Left ventricle myocardium inferior (tissue), 1 donor: Measurements from ENCODE around the gene ATRN. TPM values are rescaled to one million over a fixed set of nuclear protein-coding genes. Genes with fewer than 3 reads are reported as not detected.

Experiments
- DNase-seq: peaks from one replicate; pipeline ENCODE4 v3.0.0-alpha.2; 2020
- H3K27ac ChIP-seq: fragments of 200-600 bp; replicated peaks from 2 replicates; pipeline ENCODE4 v1.8.0; 2021
- H3K27me3 ChIP-seq: fragments of 200-600 bp; 2 replicates; pipeline ENCODE4 v1.8.0; 2021; ENCODE audit warnings: low read depth
- H3K36me3 ChIP-seq: fragments of 200-600 bp; 2 replicates; pipeline ENCODE4 v1.8.0; 2021
- H3K4me1 ChIP-seq: fragments of 200-600 bp; 2 replicates; pipeline ENCODE4 v1.8.0; 2021
- H3K4me3 ChIP-seq: fragments of 200-600 bp; 2 replicates; pipeline ENCODE4 v1.8.0; 2021; ENCODE audit warnings: mild to moderate bottlenecking, moderate library complexity
- H3K9me3 ChIP-seq: fragments of 200-600 bp; replicated peaks from 2 replicates; pipeline ENCODE4 v1.8.0; 2021
- CTCF ChIP-seq: fragments of 200-600 bp; IDR thresholded peaks from 2 replicates; pipeline ENCODE4 v1.8.0; 2021; ENCODE audit warnings: antibody characterized with exemption, mild to moderate bottlenecking, borderline replicate concordance
- intact Hi-C: fragments of 100-400 bp; cut with micrococcal nuclease; formaldehyde crosslinking; loops from one replicate; pipeline ENCODE4 v1.11.0; 2022
- total RNA-seq: library from RNA; stranded (reverse); fragmentation: NEBNext Ultra II Directional; extraction: Animal tissue kit (Norgen Biotek cat#: 25700); gene quantifications from one replicate; pipeline ENCODE4 v1.2.1, GENCODE V29; 2021
- donor health status: DM: no; HTN: yes; CAD: no; lungs with severe emphysema.

ATRN gene
- total RNA-seq, 1 donor from 2014 or later, result 32.4 TPM

GRCh38 chr20:3449319-3449718, 21.5 kb upstream of the ATRN start:
- no peaks in the 10 kb centered on the region for H3K27me3 ChIP-seq
- DNase-seq, result no peak
- H3K4me1 ChIP-seq, result no peaks in the 10 kb centered on the region
- no peaks in the 10 kb centered on the region for H3K36me3 ChIP-seq
- no peaks in the 10 kb centered on the region for H3K9me3 ChIP-seq
- no peak for TF ChIP-seq CTCF
- intact Hi-C loops, result no loop called here
- no peak overlapping the region for H3K27ac ChIP-seq
- H3K4me3 ChIP-seq, result no peak overlapping the region

GRCh38 chr20:3452136-3452535, 18.7 kb upstream of the ATRN start:
- no peak overlapping the region for H3K4me3 ChIP-seq
- H3K4me1 ChIP-seq, result no peaks in the 10 kb centered on the region
- H3K27ac ChIP-seq, result no peak overlapping the region
- TF ChIP-seq CTCF, result no peak
- intact Hi-C loops, result no loop called here
- H3K9me3 ChIP-seq, result no peaks in the 10 kb centered on the region
- no peak for DNase-seq
- H3K36me3 ChIP-seq, result no peaks in the 10 kb centered on the region
- H3K27me3 ChIP-seq, result no peaks in the 10 kb centered on the region

DNA sequence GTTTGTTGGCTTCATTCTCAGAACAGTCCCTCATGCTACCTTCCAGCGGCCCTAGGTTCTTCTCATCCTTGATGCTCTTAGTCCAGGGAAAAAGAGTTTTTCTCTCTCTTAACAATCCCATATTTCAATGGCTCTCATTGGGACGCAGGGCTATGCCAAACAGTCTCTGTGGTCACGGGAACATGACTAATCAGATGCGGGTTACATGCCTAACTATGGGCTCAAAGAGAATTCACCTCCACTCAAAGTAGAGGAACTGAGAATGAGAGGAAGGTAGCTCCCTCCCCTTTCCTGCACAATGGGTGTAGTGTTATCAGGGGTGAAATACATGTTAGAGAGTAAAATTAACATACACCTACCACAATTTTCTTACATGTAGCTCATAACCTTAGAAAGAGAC, 18.1 kb upstream of the ATRN start:
- Histone ChIP-seq H3K27me3 (no peaks in the 10 kb centered on the region), H3K4me3 (no peak overlapping the region), H3K9me3 (no peaks in the 10 kb centered on the region), H3K36me3 (no peaks in the 10 kb centered on the region), H3K4me1 (no peaks in the 10 kb centered on the region), H3K27ac (no peak overlapping the region)
- TF ChIP-seq CTCF, result no peak
- intact Hi-C loops, result no loop called here
- DNase-seq, result no peak

DNA sequence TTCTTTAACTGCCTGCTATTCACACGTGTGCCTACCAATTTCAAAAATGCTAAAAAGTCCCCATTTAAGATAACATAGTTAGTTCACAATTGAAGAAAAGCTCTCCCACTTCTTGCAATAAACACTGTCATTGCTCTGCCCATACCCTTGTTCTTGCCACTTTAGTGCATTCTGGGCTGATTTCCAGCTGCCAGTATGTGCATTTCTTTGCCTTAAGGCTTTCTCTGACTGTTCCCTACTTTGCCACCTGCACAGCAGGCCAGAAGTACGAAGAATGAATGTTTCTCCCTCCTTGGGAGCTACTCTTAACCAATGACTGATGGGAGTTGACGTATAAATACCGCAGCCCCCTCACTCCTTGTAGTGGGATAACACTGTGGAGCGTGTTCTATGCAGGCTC, 16.0 kb upstream of the ATRN start:
- no peaks in the 10 kb centered on the region for H3K36me3 ChIP-seq

DNA sequence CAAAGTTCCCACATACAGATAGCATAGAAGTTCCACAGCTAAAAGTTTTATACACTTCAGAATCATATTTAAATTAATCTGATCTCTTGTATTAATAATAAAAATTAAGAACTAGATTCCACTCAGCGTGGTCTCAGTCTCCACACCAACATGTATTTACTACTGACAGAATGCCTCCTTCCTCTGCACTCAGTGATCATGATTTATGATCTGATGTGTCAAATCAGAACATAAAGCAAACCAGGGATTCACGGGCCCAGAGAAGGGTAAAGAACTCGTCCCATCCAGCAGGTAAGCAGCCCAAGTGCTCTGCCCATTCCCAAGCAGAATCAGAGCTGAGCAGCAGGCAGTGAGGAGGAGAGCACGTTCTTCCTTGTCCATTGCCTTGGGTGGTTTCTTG, 14.2 kb upstream of the ATRN start:
- H3K9me3 ChIP-seq, result no peaks in the 10 kb centered on the region
- H3K36me3 ChIP-seq, result no peaks in the 10 kb centered on the region
- H3K27me3 ChIP-seq, result no peaks in the 10 kb centered on the region
- no peak overlapping the region for H3K27ac ChIP-seq
- H3K4me1 ChIP-seq, result peaks cover 6% of the 10 kb centered on the region
- intact Hi-C loops, result no loop called here
- no peak for TF ChIP-seq CTCF
- H3K4me3 ChIP-seq, result no peak overlapping the region
- DNase-seq, result no peak

More for the DNA sequence above, 16.0 kb upstream of the ATRN start:
- H3K27me3 ChIP-seq, result no peaks in the 10 kb centered on the region
- no peak for TF ChIP-seq CTCF
- peaks cover 3% of the 10 kb centered on the region for H3K4me1 ChIP-seq
- no peak overlapping the region for H3K27ac ChIP-seq
- H3K9me3 ChIP-seq, result no peaks in the 10 kb centered on the region
- no peak overlapping the region for H3K4me3 ChIP-seq
- no peak for DNase-seq
- intact Hi-C loops, result no loop called here

DNA sequence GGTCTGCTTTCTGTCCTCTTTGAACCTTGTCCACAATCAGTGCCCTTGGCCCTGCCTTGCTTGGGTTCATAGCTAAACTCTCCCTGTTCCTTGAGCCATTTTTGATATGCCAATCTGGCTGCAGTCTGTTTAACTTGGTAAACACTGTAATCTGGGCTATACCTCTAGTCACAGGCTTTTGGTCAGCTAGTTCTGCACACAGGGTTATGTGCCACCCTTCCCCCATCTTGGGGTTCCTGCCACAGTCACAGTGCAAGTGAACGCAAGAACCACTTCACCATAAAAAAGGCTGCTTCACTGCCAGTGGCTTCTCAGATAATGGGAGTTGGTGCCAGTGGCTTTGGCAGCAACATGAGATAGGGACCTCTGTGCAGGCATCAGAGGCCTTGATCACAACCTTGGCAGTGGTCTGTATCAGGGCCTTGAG, 10.9 kb upstream of the ATRN start:
- intact Hi-C loops, result no loop called here
- H3K9me3 ChIP-seq, result no peaks in the 10 kb centered on the region
- TF ChIP-seq CTCF, result no peak
- H3K36me3 ChIP-seq, result no peaks in the 10 kb centered on the region
- no peak for DNase-seq
- no peak overlapping the region for H3K4me3 ChIP-seq
- peaks cover 6% of the 10 kb centered on the region for H3K4me1 ChIP-seq
- no peaks in the 10 kb centered on the region for H3K27me3 ChIP-seq
- peak overlapping the region; percentile 19 for H3K27ac ChIP-seq
